Endodermal cell (in vitro differentiated cells): ENCODE results near the gene VDR. TPM values are rescaled to one million over a fixed set of nuclear protein-coding genes. Genes with fewer than 3 reads are reported as not detected.

Experiments
- DNase-seq: peaks from one replicate; pipeline ENCODE4 v3.0.0-alpha.2; 2017
- H3K27ac ChIP-seq: 2 replicates; pipeline ENCODE4 v1.5.1; 2013; ENCODE audit warnings: mild to moderate bottlenecking, low read depth, low read length, moderate library complexity
- H3K27me3 ChIP-seq: 2 replicates; pipeline ENCODE4 v1.6.1; 2013; ENCODE audit warnings: mild to moderate bottlenecking, low read length, moderate library complexity; ENCODE audit not compliant: insufficient read depth, control insufficient read depth, poor library complexity, severe bottlenecking
- H3K36me3 ChIP-seq: 2 replicates; pipeline ENCODE4 v1.7.0; 2013; ENCODE audit warnings: mild to moderate bottlenecking, low read length, moderate library complexity; ENCODE audit not compliant: control insufficient read depth, insufficient read depth
- H3K4me1 ChIP-seq: one replicate; pipeline ENCODE4 v1.7.0; 2013; ENCODE audit warnings: low read length; ENCODE audit not compliant: control insufficient read depth, insufficient read depth
- H3K4me3 ChIP-seq: 2 replicates; pipeline ENCODE4 v1.5.1; 2013; ENCODE audit warnings: mild to moderate bottlenecking, low read length, moderate library complexity
- H3K9ac ChIP-seq: 2 replicates; pipeline ENCODE4 v1.6.1; 2013; ENCODE audit warnings: mild to moderate bottlenecking, low read length, moderate library complexity; ENCODE audit not compliant: poor library complexity, severe bottlenecking; ENCODE audit errors: extremely low read depth
- H3K9me3 ChIP-seq: 2 replicates; pipeline ENCODE4 v1.6.1; 2013; ENCODE audit warnings: mild to moderate bottlenecking, low read length, moderate library complexity; ENCODE audit not compliant: control insufficient read depth
- H3K27ac Mint-ChIP-seq: 2 replicates; pipeline ENCODE4 v1.8.0; 2020; ENCODE audit warnings: mixed read lengths
- H3K27me3 Mint-ChIP-seq: 2 replicates; pipeline ENCODE4 v1.8.0; 2021; ENCODE audit warnings: mild to moderate bottlenecking, mixed read lengths; ENCODE audit not compliant: insufficient read depth
- H3K36me3 Mint-ChIP-seq: 2 replicates; pipeline ENCODE4 v1.8.0; 2020; ENCODE audit warnings: low read depth, mixed read lengths
- H3K4me1 Mint-ChIP-seq: 2 replicates; pipeline ENCODE4 v1.8.0; 2020; ENCODE audit warnings: mixed read lengths
- H3K4me3 Mint-ChIP-seq: 2 replicates; pipeline ENCODE4 v1.8.0; 2020; ENCODE audit warnings: mild to moderate bottlenecking, moderate library complexity, mixed read lengths
- H3K9me3 Mint-ChIP-seq: 2 replicates; pipeline ENCODE4 v1.8.0; 2020; ENCODE audit warnings: mild to moderate bottlenecking, mixed read lengths
- CTCF ChIP-seq: fragments of 200-600 bp; sonication (generic); conservative IDR thresholded peaks from 2 replicates; pipeline ENCODE4 v1.5.0; 2021; ENCODE audit warnings: antibody characterized with exemption, mild to moderate bottlenecking
- WGBS, 2 experiments: methylation state at CpG; one replicate each; pipeline versions ENCODE4 v1.1.5 to v1.1.7; 2013; ENCODE audit warnings: missing lambda C conversion rate in 2 of 2, mixed read lengths in 1 of 2; ENCODE audit not compliant: insufficient coverage in 1 of 2, insufficient read length in 1 of 2; 5-methylcytosine and 5-hydroxymethylcytosine counted together
- total RNA-seq, 2 donors: library from RNA; stranded (reverse); fragmentation: NEBNext Ultra II Directional in 1 of 2; extraction: Animal tissue kit (Norgen Biotek cat#: 25700) in 1 of 2; gene quantifications; 2 replicates in 1 of 2; 3 replicates in 1 of 2; pipeline ENCODE4 v1.2.1, GENCODE V29; 2021

VDR gene
- total RNA-seq, 2 donors from 2014 or later = 0.04 TPM; not detected in 1

- peak; percentile 35 for DNase-seq
- no peaks in the 10 kb centered on the region for H3K36me3 Mint-ChIP-seq
- no peak overlapping the region for H3K4me3 Mint-ChIP-seq
- H3K9me3 ChIP-seq = no peaks in the 10 kb centered on the region
- no peaks in the 10 kb centered on the region for H3K4me1 Mint-ChIP-seq
- H3K36me3 ChIP-seq = no peaks in the 10 kb centered on the region
- no peak overlapping the region for H3K4me3 ChIP-seq
- no peak for TF ChIP-seq CTCF
- WGBS, 2 experiments = 88% methylated on average over 1 of the region's 1 CpG; no CpG with 5 or more reads in 1 of the 2 experiments
- H3K27me3 ChIP-seq = peaks cover 28% of the 10 kb centered on the region
- no peaks in the 10 kb centered on the region for H3K4me1 ChIP-seq
- no peaks in the 10 kb centered on the region for H3K9me3 Mint-ChIP-seq
- peaks cover 58% of the 10 kb centered on the region for H3K27me3 Mint-ChIP-seq
- H3K27ac Mint-ChIP-seq = no peak overlapping the region
- H3K9ac ChIP-seq = no peak overlapping the region
- no peak overlapping the region for H3K27ac ChIP-seq
Observed at GRCh38 chr12:47894068-47894467, 10.7 kb downstream of the VDR start.

- Mint-ChIP-seq H3K4me3 (no peak overlapping the region), H3K27ac (no peak overlapping the region), H3K27me3 (peaks cover 47% of the 10 kb centered on the region), H3K36me3 (no peaks in the 10 kb centered on the region), H3K4me1 (no peaks in the 10 kb centered on the region), H3K9me3 (no peaks in the 10 kb centered on the region)
- 86 to 100% methylated on average over 3 to 5 of the region's 5 CpGs for WGBS, 2 experiments
- Histone ChIP-seq H3K27me3 (peaks cover 18% of the 10 kb centered on the region), H3K9me3 (no peaks in the 10 kb centered on the region), H3K9ac (no peak overlapping the region), H3K4me3 (no peak overlapping the region), H3K36me3 (no peaks in the 10 kb centered on the region), H3K4me1 (no peaks in the 10 kb centered on the region), H3K27ac (no peak overlapping the region)
- DNase-seq = no peak
- no peak for TF ChIP-seq CTCF
Observed at GRCh38 chr12:47892819-47893218, 12.0 kb downstream of the VDR start.

GRCh38 chr12:47891356-47891755 is 13.4 kb downstream of the VDR start:
- no peaks in the 10 kb centered on the region for H3K4me1 Mint-ChIP-seq
- Histone ChIP-seq H3K4me3 (no peak overlapping the region), H3K36me3 (no peaks in the 10 kb centered on the region), H3K27me3 (peaks cover 6% of the 10 kb centered on the region), H3K27ac (no peak overlapping the region), H3K9me3 (no peaks in the 10 kb centered on the region), H3K9ac (no peak overlapping the region), H3K4me1 (no peaks in the 10 kb centered on the region)
- no peak overlapping the region for H3K4me3 Mint-ChIP-seq
- no peaks in the 10 kb centered on the region for H3K9me3 Mint-ChIP-seq
- TF ChIP-seq CTCF = no peak
- peaks cover 38% of the 10 kb centered on the region for H3K27me3 Mint-ChIP-seq
- H3K27ac Mint-ChIP-seq = no peak overlapping the region
- H3K36me3 Mint-ChIP-seq = no peaks in the 10 kb centered on the region
- DNase-seq = no peak
- WGBS, 2 experiments = 82 to 83% methylated on average over 2 to 3 of the region's 3 CpGs
